Measurements from ENCODE around the gene RNF19B. TPM values are rescaled to one million over a fixed set of nuclear protein-coding genes. Genes with fewer than 3 reads are reported as not detected.
A peak's percentile ranks its signal among the peaks of the same experiment; 100 is the strongest.

Gene RNF19B
- total and polyA plus RNA-seq, 9 donors, result 6.8 to 11.1 (median 9.7) TPM

DNA sequence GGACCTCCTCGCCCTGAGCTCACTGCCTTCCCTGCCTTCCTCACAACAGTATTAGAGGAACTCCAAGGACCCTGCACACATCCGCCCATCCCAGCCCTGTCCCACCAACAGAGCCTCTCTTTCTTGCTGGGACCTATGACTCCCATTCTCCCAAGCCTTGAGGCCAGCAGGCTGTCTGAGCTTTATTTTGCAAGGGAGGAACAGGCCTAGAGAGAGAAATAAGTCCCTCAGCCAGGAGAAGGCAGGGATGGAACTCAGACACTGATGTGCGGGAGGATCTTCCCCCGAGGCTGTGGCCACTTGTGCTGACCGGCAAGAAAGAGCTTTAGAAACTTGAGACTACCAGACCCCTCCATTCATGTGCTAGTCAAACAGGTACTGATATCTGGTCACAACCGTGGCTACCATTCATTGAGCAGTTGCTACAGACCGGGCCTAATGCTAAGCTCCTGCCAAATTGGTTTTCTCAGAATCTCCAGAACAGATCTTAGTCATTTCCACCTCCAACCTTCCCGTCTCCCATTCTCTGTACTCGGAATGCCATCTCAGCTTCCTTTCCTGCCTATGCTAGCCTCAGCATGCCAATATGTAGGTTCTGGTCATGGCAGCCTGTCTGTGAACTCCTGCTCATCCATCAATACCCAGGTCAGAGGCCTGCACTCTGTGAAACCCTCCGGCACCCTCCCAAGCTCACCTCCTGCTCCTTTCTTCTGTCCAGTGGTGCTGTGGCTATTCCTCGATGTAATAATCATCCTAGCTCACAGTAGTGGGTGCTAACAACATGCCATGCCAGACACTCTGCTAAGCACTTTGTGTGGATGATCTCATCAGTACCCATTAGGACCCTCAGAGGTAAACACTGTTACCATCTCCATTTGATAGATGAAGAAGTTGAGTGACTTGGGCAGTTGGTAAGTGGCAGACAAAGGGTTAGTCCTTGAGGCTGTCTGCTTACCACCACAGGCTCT, 67.2 kb downstream of the RNF19B start:
- Histone ChIP-seq H3K36me3 (ENCODE audit: control insufficient read depth, insufficient read depth, low read length) (no peaks in the 10 kb centered on the region), H3K4me1 (ENCODE audit: control insufficient read depth, insufficient read depth, low read length) (peaks cover 21% of the 10 kb centered on the region), H3K27ac (ENCODE audit: low read length) (no peak overlapping the region), H3K9me3 (replicated peaks; ENCODE audit: control insufficient read depth, low read depth, low read length) (no peaks in the 10 kb centered on the region), H3K27me3 (ENCODE audit: control insufficient read depth, insufficient read depth, low read length) (peaks cover 56% of the 10 kb centered on the region), H3K4me3 (ENCODE audit: low read length) (no peak overlapping the region)
- DNase-seq, result no peak
- 58% methylated on average over 9 of the region's 11 CpGs for WGBS (ENCODE audit: insufficient coverage)

DNA sequence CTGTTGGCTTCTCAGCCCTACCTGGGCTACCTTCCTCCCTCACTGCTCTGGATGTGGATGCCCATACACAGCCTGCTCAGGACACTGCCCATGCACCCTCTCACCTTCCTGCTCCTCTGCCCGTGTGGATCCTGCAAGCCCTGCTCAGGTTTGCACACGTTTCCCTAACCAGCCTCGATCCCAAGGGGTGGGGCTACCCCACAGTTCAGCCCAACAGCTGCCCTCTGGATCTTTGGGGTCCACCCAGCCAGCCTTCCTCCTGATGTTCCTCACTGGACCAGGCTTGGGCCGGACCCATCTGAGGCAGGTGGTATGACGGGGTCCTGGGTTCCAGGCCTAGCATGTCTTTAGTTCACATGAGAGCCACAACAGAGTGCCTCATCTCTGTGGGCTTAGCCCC, 68.2 kb downstream of the RNF19B start:
- H3K9me3 ChIP-seq (replicated peaks; ENCODE audit: control insufficient read depth, low read depth, low read length), result no peaks in the 10 kb centered on the region
- 66% methylated on average over 5 of the region's 5 CpGs for WGBS (ENCODE audit: insufficient coverage)
- no peak overlapping the region for H3K27ac ChIP-seq (ENCODE audit: low read length)
- H3K4me1 ChIP-seq (ENCODE audit: control insufficient read depth, insufficient read depth, low read length), result peaks cover 20% of the 10 kb centered on the region
- no peak for DNase-seq
- H3K27me3 ChIP-seq (ENCODE audit: control insufficient read depth, insufficient read depth, low read length), result peaks cover 57% of the 10 kb centered on the region
- H3K36me3 ChIP-seq (ENCODE audit: control insufficient read depth, insufficient read depth, low read length), result no peaks in the 10 kb centered on the region
- no peak overlapping the region for H3K4me3 ChIP-seq (ENCODE audit: low read length)

DNA sequence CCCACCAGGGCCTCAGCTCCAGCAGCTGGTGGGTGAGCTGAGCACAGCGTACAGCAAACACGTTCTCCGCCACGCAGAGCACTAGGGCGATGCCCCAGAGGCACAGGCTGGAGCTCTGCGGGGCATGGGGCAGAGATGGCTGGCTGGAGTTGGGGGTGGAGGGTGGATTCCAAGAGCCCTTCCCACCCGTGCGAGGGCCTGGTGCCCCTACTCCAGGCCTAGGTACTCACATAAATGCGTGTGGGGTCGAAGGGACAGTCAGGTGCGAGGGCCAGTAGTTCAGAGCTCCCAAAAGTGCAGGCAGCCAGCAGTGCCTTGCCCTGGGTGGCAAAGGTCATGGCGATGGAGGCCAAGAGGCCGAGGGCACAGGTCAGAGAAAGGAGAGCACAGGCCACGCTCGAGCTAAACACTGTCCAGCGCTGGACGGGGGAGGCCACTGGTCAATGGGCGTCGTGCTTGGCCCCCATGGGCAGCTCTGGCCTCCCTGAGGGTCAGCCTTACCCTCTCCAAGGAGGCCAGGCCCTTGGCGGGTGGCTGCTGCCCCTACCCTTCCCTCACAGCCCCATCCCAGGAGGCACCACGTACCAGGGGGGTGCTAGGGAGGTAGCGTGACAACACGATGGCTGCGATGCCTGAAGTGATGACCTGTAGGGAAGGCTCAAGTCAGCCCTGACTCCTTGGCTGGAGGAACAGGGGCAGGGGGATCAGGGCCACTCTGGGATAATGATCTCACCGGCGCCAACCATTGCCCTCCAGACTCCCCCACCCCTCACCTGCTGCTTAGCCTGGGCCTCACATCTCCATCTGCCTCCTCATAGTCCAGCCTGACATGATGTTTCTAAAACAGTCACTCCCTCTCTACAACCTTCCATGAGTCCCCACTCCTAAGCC, 69.0 kb downstream of the RNF19B start:
- WGBS (ENCODE audit: insufficient coverage), result 79% methylated on average over 18 of the region's 26 CpGs
- Histone ChIP-seq H3K4me1 (ENCODE audit: control insufficient read depth, insufficient read depth, low read length) (peaks cover 15% of the 10 kb centered on the region), H3K4me3 (ENCODE audit: low read length) (no peak overlapping the region), H3K27ac (ENCODE audit: low read length) (no peak overlapping the region), H3K36me3 (ENCODE audit: control insufficient read depth, insufficient read depth, low read length) (no peaks in the 10 kb centered on the region), H3K9me3 (replicated peaks; ENCODE audit: control insufficient read depth, low read depth, low read length) (no peaks in the 10 kb centered on the region), H3K27me3 (ENCODE audit: control insufficient read depth, insufficient read depth, low read length) (peaks cover 60% of the 10 kb centered on the region)
- no peak for DNase-seq

DNA sequence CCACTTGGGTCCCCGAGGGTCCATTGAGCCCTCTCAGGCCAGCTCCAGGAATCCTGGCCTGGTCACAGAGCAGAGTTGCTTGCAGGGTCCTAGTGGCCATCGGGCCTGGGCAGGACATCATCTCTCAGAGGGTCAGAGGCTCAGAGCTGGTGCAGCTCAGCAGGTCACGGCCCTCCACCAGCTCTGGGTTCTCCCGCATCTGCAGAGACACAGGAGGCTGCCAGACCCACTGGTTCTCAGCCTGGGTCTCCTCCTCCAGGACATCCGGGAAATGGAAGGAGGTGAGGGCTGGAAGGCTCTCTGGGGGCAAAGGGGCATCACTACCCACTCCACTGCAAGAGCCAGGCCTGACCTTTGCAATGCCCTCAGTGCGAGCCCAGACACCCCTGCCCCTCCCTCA, 69.9 kb downstream of the RNF19B start:
- no peak for DNase-seq
- H3K27me3 ChIP-seq (ENCODE audit: control insufficient read depth, insufficient read depth, low read length), result peaks cover 51% of the 10 kb centered on the region
- H3K4me3 ChIP-seq (ENCODE audit: low read length), result no peak overlapping the region
- no peak overlapping the region for H3K27ac ChIP-seq (ENCODE audit: low read length)
- H3K9me3 ChIP-seq (replicated peaks; ENCODE audit: control insufficient read depth, low read depth, low read length), result no peaks in the 10 kb centered on the region
- WGBS (ENCODE audit: insufficient coverage), result 36% methylated on average over 3 of the region's 6 CpGs
- no peaks in the 10 kb centered on the region for H3K36me3 ChIP-seq (ENCODE audit: control insufficient read depth, insufficient read depth, low read length)
- peaks cover 10% of the 10 kb centered on the region for H3K4me1 ChIP-seq (ENCODE audit: control insufficient read depth, insufficient read depth, low read length)

DNA sequence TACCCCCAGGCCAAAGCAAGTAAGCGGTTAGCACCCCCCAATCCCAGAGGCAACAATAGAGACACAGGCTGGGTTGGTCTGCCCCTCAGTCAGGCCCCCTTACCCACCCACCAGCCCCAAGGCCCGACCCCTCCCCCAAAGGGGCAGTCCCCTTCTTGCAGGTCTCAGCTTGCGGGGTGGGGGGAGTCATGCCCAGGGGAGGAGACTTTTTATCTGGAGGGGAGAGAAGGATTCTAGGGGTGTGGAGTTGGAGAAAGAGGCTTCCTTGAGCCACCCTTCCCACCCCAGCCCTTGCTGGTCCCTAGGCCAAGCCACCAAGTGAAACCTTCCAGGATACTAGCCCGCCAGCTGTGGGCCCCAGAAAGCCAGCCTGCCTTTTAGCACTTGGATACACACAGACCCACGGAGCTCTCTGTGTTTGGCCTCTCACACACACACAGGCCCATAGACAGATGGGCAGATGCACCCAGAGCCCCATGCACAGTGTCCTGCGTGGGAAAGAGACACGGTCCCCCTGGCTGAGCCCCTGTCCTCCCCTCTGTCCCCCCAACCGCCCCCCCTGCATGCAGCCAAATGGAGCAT, 70.5 kb downstream of the RNF19B start:
- Histone ChIP-seq H3K36me3 (ENCODE audit: control insufficient read depth, insufficient read depth, low read length) (no peaks in the 10 kb centered on the region), H3K4me3 (ENCODE audit: low read length) (peak overlapping the region; percentile 50), H3K27me3 (ENCODE audit: control insufficient read depth, insufficient read depth, low read length) (peaks cover 50% of the 10 kb centered on the region), H3K27ac (ENCODE audit: low read length) (no peak overlapping the region), H3K9me3 (replicated peaks; ENCODE audit: control insufficient read depth, low read depth, low read length) (no peaks in the 10 kb centered on the region), H3K4me1 (ENCODE audit: control insufficient read depth, insufficient read depth, low read length) (peaks cover 10% of the 10 kb centered on the region)
- WGBS (ENCODE audit: insufficient coverage), result 46% methylated on average over 2 of the region's 8 CpGs
- no peak for DNase-seq

DNA sequence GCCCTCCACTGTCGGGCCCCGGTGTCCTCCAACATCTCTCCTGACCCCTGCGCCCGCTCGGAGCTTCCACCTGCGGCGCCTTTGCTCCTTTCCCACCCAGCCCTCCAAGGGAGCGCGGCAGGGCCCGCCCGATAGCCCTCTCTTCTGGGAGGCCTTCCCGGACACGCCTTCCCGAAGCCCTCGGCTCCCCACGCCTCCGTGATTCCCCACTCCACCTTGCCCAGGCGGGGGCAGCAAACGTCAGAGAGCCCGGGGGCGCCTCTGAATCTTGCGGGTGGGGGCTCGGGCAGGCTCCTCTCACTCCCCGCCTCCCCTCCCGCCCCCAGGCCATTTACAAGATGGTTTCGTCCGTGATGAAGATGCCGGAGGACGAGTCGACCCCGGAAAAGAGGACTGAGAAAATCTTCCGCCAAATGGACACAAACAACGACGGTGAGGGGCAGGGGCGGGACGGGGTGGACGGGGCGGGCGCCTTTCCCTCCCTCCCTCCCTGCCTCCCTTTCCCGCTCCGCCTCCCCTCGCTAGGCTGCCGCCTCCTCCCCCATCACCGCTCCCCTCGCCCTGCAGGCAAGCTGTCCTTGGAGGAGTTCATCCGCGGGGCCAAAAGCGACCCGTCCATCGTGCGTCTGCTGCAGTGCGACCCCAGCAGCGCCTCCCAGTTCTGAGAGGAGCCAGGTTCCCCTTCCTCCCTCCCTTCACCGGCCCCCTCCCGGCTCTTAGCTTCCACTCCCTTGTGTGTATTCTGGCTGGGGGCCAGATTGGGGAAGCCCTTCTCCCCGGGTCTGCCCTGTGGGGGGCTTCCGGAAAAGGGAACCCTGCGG, 71.2 kb downstream of the RNF19B start:
- Histone ChIP-seq H3K27me3 (ENCODE audit: control insufficient read depth, insufficient read depth, low read length) (peaks cover 45% of the 10 kb centered on the region), H3K27ac (ENCODE audit: low read length) (peak overlapping the region; percentile 13), H3K9me3 (replicated peaks; ENCODE audit: control insufficient read depth, low read depth, low read length) (no peaks in the 10 kb centered on the region), H3K36me3 (ENCODE audit: control insufficient read depth, insufficient read depth, low read length) (no peaks in the 10 kb centered on the region), H3K4me3 (ENCODE audit: low read length) (peak overlapping the region; percentile 50), H3K4me1 (ENCODE audit: control insufficient read depth, insufficient read depth, low read length) (peaks cover 10% of the 10 kb centered on the region)
- WGBS (ENCODE audit: insufficient coverage), result under 1% methylated on average over 31 of the region's 58 CpGs
- DNase-seq, result peak; percentile 80

DNA sequence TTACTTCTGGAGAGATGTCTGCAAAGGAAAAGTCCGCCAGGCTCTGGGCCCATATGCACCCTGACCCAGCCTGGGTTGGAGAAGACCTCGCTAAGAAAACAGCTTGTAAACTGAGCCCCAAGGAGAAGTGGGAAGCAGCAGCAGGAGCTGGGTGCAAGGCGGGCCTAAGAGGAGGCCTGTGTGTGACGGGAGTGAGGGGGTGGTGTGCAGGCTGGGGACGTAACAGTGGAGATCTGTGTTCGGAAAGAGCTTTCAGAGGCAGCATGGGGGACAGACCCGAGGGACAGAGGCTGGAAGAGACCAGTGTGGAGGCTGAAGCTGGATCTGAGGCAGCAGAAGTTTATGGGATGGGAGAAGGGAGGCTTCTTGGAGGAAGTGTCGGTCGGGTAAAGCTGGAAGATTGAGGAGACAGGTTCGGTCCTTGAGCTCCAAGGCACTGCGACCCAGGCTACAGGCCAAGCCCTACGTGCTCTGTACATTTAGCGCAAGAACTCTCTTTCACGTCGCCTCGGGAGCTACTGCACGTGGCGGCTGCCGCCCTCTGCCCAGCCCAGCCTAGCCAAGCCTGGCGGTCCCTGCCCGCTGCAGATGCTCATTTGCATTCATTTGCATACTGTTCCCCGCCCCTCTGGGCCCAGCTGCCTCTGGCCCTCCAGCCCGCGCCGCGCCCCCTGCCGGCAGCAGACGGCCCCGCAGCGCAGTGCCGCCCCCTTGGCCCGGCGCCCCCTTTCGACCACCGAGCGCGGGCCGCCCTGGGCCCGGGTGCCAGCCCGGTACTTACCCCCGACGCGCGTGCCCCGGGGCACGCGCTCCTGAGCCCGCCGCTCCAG, 72.0 kb downstream of the RNF19B start:
- Histone ChIP-seq H3K4me3 (ENCODE audit: low read length) (peak overlapping the region; percentile 50), H3K36me3 (ENCODE audit: control insufficient read depth, insufficient read depth, low read length) (no peaks in the 10 kb centered on the region), H3K27me3 (ENCODE audit: control insufficient read depth, insufficient read depth, low read length) (peaks cover 48% of the 10 kb centered on the region), H3K27ac (ENCODE audit: low read length) (no peak overlapping the region), H3K9me3 (replicated peaks; ENCODE audit: control insufficient read depth, low read depth, low read length) (no peaks in the 10 kb centered on the region), H3K4me1 (ENCODE audit: control insufficient read depth, insufficient read depth, low read length) (peaks cover 10% of the 10 kb centered on the region)
- WGBS (ENCODE audit: insufficient coverage), result 10% methylated on average over 49 of the region's 49 CpGs
- peak; percentile 50 for DNase-seq

DNA sequence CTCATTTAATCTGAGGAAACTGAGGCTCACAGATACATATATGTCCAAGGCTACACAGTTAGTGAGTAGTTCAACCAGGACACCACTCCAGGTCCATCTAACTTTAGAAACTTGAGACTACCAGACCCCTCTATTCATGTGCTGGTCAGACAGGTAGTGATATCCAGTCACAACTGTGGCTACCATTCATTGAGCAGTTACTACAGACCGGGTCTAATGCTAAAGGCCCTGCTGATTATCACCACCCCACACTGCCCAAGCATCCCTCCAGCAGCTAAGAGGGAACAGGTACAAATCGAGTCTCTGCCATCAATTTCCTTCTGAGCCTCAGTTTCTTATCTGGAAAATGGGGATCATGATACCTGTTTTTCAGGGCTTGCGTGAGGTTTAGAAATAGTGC, 73.0 kb downstream of the RNF19B start:
- H3K4me1 ChIP-seq (ENCODE audit: control insufficient read depth, insufficient read depth, low read length), result peaks cover 11% of the 10 kb centered on the region
- 100% methylated on average over 1 of the region's 3 CpGs for WGBS (ENCODE audit: insufficient coverage)
- no peak overlapping the region for H3K4me3 ChIP-seq (ENCODE audit: low read length)
- no peak for DNase-seq
- no peak overlapping the region for H3K27ac ChIP-seq (ENCODE audit: low read length)
- H3K36me3 ChIP-seq (ENCODE audit: control insufficient read depth, insufficient read depth, low read length), result no peaks in the 10 kb centered on the region
- no peaks in the 10 kb centered on the region for H3K9me3 ChIP-seq (replicated peaks; ENCODE audit: control insufficient read depth, low read depth, low read length)
- peaks cover 58% of the 10 kb centered on the region for H3K27me3 ChIP-seq (ENCODE audit: control insufficient read depth, insufficient read depth, low read length)

DNA sequence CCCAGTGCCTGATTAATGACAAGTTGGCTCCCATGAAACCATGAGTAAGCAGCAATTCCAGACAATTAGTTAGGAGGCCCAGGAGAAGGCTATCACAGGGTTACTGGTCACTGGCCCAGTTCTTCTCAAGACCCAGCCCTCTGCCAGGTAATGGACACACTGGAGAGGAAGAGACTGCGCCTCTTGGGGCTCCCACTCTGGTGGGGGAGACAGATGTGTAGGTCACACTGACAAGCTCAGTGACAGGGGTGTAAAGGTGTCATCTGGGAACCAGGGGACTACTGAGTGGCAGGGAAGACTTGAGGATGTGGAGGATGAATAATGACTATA, 73.4 kb downstream of the RNF19B start:
- Histone ChIP-seq H3K27ac (ENCODE audit: low read length) (no peak overlapping the region), H3K36me3 (ENCODE audit: control insufficient read depth, insufficient read depth, low read length) (no peaks in the 10 kb centered on the region), H3K4me1 (ENCODE audit: control insufficient read depth, insufficient read depth, low read length) (peaks cover 12% of the 10 kb centered on the region), H3K9me3 (replicated peaks; ENCODE audit: control insufficient read depth, low read depth, low read length) (no peaks in the 10 kb centered on the region), H3K4me3 (ENCODE audit: low read length) (no peak overlapping the region), H3K27me3 (ENCODE audit: control insufficient read depth, insufficient read depth, low read length) (peaks cover 59% of the 10 kb centered on the region)
- 100% methylated on average over 1 of the region's 1 CpG for WGBS (ENCODE audit: insufficient coverage)
- no peak for DNase-seq

Measured in muscle of leg (tissue), 11 donors.